GM12873 (cell line): Measurements from ENCODE around the gene TUBA3E.
A peak's percentile ranks its signal among the peaks of the same experiment; 100 is the strongest.
"Not testable (repeated sequence)": the region's sequence is repeated elsewhere in the genome, so short reads cannot be mapped to it uniquely, and the experiment has no call there.

Experiments
- TF ChIP-seq, protein P1 (sequence below): IDR thresholded peaks from 2 replicates; pipeline ENCODE4 v1.5.1; 2012; ENCODE audit warnings: low read depth, mild to moderate bottlenecking, moderate library complexity, low read length, control low read depth; ENCODE audit not compliant: insufficient read depth; ENCODE audit errors: missing control alignments

Gene TUBA3E

DNA sequence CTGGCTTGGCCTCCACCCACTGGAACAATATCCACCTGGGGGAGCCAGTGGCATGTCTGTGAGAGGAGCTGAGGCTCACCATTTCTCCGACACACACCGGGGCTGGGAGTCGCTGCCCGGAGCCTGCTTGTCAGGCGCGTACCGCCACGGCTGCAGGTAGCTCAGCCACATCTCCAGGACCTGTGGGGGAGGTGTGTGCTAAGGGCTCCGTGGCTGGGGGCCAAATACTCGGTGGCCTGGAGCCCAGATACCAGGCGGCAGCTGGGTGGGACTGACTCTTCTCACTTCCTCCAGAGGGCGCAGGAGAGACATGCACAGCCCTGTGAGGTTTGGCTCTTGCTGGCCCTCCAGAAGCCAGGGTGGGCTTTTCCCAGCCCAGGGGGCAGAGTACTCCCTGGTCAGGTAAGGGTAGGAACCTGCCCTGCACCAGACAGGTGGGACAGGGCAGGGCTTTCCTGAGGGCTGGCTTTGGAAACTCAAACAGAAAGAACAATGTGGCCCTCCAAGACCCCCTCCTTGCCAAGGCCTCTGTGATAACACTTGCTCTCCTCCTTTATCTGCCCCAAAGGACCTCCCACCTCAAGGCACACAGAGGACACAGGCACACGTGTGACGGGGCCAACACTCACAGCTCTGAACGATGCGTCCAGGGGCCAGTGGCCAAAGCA, 42.1 kb downstream of the TUBA3E start:
- TF ChIP-seq, protein P1, sequence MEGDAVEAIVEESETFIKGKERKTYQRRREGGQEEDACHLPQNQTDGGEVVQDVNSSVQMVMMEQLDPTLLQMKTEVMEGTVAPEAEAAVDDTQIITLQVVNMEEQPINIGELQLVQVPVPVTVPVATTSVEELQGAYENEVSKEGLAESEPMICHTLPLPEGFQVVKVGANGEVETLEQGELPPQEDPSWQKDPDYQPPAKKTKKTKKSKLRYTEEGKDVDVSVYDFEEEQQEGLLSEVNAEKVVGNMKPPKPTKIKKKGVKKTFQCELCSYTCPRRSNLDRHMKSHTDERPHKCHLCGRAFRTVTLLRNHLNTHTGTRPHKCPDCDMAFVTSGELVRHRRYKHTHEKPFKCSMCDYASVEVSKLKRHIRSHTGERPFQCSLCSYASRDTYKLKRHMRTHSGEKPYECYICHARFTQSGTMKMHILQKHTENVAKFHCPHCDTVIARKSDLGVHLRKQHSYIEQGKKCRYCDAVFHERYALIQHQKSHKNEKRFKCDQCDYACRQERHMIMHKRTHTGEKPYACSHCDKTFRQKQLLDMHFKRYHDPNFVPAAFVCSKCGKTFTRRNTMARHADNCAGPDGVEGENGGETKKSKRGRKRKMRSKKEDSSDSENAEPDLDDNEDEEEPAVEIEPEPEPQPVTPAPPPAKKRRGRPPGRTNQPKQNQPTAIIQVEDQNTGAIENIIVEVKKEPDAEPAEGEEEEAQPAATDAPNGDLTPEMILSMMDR: peak; percentile 69

DNA sequence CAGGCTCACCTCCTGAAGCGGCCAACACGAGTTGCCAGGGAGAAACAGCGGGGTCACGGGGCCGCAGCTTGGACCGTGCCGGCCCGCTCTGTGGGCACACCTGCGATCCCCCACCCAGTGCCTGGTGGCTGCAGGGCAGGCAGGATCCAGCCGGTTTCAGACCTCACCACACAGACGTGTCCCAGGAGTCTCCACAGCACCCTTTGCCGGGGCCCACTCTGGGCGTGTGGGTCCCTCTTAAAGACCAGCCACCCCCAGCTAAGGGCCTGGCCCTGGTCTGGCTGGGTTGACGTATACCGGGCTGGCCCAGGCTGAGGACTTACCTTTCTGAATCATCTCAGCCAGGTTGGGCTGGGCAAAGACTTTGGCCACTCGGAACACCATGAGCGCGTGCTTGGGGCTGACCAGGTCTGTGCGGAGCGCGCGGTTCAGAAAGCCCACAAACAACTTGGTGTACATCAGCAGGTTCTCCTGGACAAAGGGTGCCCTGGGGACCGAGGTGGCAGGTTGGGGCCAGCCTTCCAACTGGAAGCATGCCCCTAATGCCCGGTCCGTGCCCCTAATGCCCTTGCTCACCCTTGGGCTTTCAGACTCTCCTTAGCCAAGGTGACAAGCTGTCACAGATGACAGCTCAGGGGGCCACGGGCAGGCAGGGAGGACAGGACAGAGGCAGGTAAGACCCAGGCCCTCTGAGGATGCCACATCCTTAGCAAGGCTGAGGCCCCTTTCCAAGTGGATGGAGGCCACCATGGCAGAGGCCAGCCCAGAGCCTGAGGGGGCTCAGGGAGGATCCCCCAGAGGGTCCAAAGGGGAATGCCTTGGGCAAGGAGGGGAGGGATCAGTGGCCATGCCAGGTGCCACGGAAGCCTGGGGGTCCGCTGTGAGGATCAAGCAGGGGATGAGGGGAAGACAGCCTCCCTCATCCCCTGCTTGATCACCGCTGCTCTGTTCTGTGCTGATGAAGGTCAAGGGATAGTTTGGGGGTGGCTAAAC, 43.2 kb downstream of the TUBA3E start:
- TF ChIP-seq, protein P1: no peak

DNA sequence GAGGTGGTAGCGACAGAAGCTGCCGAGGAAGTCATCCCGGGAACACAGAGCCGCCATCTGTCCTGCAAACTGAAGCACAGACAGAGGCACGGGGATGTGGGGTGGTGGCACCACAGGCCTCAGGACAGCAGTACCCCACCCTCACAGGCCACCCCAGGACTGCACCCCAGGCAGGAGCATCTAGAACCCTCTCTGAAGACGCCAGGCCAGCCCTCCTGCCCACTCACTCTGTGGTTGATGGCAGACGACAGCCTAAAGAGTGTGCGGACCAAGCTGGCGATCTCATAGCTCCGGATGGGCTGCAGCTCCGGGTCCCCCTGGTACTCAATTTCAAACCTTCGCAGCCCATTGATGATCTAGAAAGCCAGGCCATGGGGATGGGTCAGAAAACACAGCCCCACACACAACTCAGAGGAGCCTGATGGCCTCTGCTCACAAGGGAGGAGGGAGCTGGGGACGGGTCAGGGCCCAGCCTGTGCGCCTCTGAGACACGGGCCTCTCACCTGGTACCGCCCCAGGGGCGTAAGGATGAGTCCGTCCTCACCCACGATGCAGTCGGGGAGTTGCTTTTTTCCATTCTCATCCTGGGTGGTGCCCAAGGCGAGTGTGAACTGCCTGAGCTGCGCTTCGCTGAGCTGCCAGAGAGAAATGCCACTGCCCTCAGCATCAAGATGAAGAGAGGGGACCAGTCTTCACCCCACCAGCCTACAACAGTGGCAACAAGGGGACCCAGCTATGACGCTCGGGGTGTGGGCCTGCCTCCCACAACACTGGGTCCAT, 45.2 kb downstream of the TUBA3E start:
- TF ChIP-seq, protein P1: no peak

DNA sequence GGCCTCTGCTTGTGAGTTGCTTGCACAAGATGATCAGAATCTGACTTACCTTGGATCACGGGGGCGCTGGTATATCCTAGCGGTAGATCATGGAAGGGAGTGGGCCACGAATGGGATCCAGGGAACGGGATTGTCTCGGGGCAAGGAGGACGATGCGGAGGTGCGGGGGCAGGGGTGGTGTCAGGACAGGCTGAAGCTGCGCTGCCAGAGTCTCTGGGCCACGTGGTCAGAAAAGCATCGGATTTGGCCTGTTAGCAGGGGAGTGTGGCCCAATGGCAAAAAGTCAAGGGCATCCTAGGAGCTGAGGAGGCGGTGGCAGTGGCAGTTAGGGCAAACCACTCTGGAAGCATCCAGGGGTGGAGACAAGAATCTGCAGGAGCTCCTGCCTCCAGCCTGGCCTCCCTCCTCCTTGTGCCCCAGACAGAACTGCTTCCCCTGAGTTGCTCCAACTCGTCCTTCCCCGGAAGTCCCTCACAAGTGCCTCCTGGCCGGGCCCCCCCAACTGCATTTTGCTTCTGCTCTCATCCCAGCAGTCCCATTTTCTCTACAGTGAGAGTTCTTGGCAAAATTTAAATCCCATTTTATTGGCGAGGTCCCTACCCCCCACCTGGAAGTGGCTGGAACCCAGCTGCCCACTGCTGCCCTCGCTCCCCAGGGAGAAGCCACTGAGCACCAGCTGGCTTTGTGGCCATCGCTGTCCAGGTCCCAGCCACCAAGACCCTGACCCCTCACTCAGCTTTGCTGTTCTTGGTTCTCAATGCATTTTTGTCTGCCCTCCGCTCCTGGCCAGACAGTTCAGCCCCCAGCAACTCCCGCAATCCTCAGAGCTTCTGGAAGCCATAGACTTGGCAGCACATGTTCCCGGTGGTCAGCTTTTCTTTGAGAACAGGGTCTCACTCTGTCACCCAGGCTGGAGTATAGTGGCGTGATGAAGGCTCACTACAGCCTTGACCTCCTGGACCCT, 47.8 kb downstream of the TUBA3E start:
- TF ChIP-seq, protein P1: no peak

DNA sequence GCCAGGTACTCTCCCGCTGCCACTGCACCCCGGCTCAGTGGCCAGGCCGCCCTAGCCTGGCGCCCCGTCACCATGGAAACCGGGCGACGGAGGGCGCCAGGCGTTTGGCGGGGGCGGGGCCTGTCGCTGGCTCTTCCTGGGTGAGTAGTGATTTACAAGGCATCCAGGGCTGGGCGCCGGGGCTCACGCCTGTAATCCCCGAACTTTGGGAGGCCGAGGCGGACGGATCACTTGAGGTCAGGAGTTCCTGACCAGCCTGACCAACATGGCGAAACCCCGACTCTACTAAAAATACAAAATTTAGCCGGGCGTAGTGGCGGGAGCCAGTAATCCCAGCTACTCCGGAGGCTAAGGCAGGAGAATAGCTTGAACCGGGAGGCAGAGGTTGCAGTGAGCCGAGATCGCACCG, 53.2 kb downstream of the TUBA3E start, which contains the start of gene CCDC74B:
TSS of gene CCDC74B (minus strand) at position 107 of the 409 bp plus-strand sequence. CDS start 116 bp downstream, outside the sequence.
- TF ChIP-seq, protein P1: not testable (repeated sequence)
